ENCODE measurements around the gene FGF10. TPM values are rescaled to one million over a fixed set of nuclear protein-coding genes. Genes with fewer than 3 reads are reported as not detected.

The FGF10 gene
- total RNA-seq, 1 experiment from 2014 or later = not detected

GRCh38 chr5:44278469-44278868 lies 110.8 kb downstream of the FGF10 start:
- TF ChIP-seq CTCF (conservative IDR thresholded peaks at IDR 0.05; ENCODE audit: low read depth, low read length) (no peak), EZH2phosphoT487 (IDR thresholded peaks at IDR 0.05; ENCODE audit: borderline replicate concordance, low read length) (no peak), EZH2 (IDR thresholded peaks at IDR 0.05; ENCODE audit: low read length, unreplicated experiment) (no peak)
- no peaks in the 10 kb centered on the region for H3K79me2 ChIP-seq (ENCODE audit: low read length)
- BruUV-seq (replicated peaks) = no TSS peak
- no peak overlapping the region for H3K27ac ChIP-seq (ENCODE audit: low read length)
- H3K36me3 ChIP-seq (ENCODE audit: low read depth, low read length) = no peaks in the 10 kb centered on the region
- H2AFZ ChIP-seq (ENCODE audit: low read length) = no peak overlapping the region
- ATAC-seq = no peak
- no peak overlapping the region for H3K4me3 ChIP-seq (ENCODE audit: low read length)
- DNase-seq = no peak
- no peak overlapping the region for H3K4me2 ChIP-seq (ENCODE audit: low read length)
- H3K9me3 ChIP-seq (ENCODE audit: low read length) = 0 out of 2 replicates have a peak, but pooled peaks cover 6% of the 10 kb centered on the region
- peaks cover 4% of the 10 kb centered on the region; the same call in 1 of the 2 replicates for H3K27me3 ChIP-seq (ENCODE audit: low read length)
- no peaks in the 10 kb centered on the region for H4K20me1 ChIP-seq (ENCODE audit: low read length)
- H3F3A ChIP-seq (ENCODE audit: low read length, unreplicated experiment) = no peaks in the 10 kb centered on the region
- H3K9ac ChIP-seq (ENCODE audit: low read length) = no peak overlapping the region
- POLR2A ChIA-PET (ENCODE audit: unreplicated experiment) = no interaction called here
- H3K4me1 ChIP-seq (ENCODE audit: insufficient read depth, low read length) = no peaks in the 10 kb centered on the region
- H3K9me2 ChIP-seq (replicated peaks; ENCODE audit: low read length) = no peaks in the 10 kb centered on the region
- CTCF ChIA-PET = no interaction called here
- intact Hi-C loops (cut with micrococcal nuclease) = no loop called here

GRCh38 chr5:44275908-44276307 lies 113.3 kb downstream of the FGF10 start:
- Histone ChIP-seq H3K27ac (ENCODE audit: low read length) (no peak overlapping the region), H3F3A (ENCODE audit: low read length, unreplicated experiment) (no peaks in the 10 kb centered on the region), H3K79me2 (ENCODE audit: low read length) (no peaks in the 10 kb centered on the region), H4K20me1 (ENCODE audit: low read length) (no peaks in the 10 kb centered on the region), H3K9me3 (ENCODE audit: low read length) (no peaks in the 10 kb centered on the region), H3K27me3 (ENCODE audit: low read length) (peaks cover 4% of the 10 kb centered on the region; the same call in 1 of the 2 replicates), H3K4me2 (ENCODE audit: low read length) (no peak overlapping the region), H3K9ac (ENCODE audit: low read length) (no peak overlapping the region), H3K4me1 (ENCODE audit: insufficient read depth, low read length) (no peaks in the 10 kb centered on the region), H3K4me3 (ENCODE audit: low read length) (no peak overlapping the region), H2AFZ (ENCODE audit: low read length) (no peak overlapping the region), H3K9me2 (replicated peaks; ENCODE audit: low read length) (no peaks in the 10 kb centered on the region), H3K36me3 (ENCODE audit: low read depth, low read length) (no peaks in the 10 kb centered on the region)
- ChIA-PET CTCF (no interaction called here), POLR2A (ENCODE audit: unreplicated experiment) (no interaction called here)
- intact Hi-C loops (cut with micrococcal nuclease) = no loop called here
- BruUV-seq (replicated peaks) = no TSS peak
- TF ChIP-seq EZH2phosphoT487 (IDR thresholded peaks at IDR 0.05; ENCODE audit: borderline replicate concordance, low read length) (no peak), CTCF (conservative IDR thresholded peaks at IDR 0.05; ENCODE audit: low read depth, low read length) (no peak), EZH2 (IDR thresholded peaks at IDR 0.05; ENCODE audit: low read length, unreplicated experiment) (no peak)
- ATAC-seq (no peak), DNase-seq (no peak)

- intact Hi-C loops (cut with micrococcal nuclease) = no loop called here
- Histone ChIP-seq H3F3A (ENCODE audit: low read length, unreplicated experiment) (no peaks in the 10 kb centered on the region), H3K27ac (ENCODE audit: low read length) (no peak overlapping the region), H3K9ac (ENCODE audit: low read length) (no peak overlapping the region), H3K4me1 (ENCODE audit: insufficient read depth, low read length) (no peaks in the 10 kb centered on the region), H3K27me3 (ENCODE audit: low read length) (no peaks in the 10 kb centered on the region), H3K9me3 (ENCODE audit: low read length) (no peaks in the 10 kb centered on the region), H2AFZ (ENCODE audit: low read length) (no peak overlapping the region), H3K9me2 (replicated peaks; ENCODE audit: low read length) (no peaks in the 10 kb centered on the region), H3K36me3 (ENCODE audit: low read depth, low read length) (no peaks in the 10 kb centered on the region), H3K4me3 (ENCODE audit: low read length) (no peak overlapping the region), H3K79me2 (ENCODE audit: low read length) (no peaks in the 10 kb centered on the region), H4K20me1 (ENCODE audit: low read length) (no peaks in the 10 kb centered on the region), H3K4me2 (ENCODE audit: low read length) (no peak overlapping the region)
- no peak for TF ChIP-seq EZH2phosphoT487 (IDR thresholded peaks at IDR 0.05; ENCODE audit: borderline replicate concordance, low read length)
- no peak for TF ChIP-seq EZH2 (IDR thresholded peaks at IDR 0.05; ENCODE audit: low read length, unreplicated experiment)
- no peak for TF ChIP-seq CTCF (conservative IDR thresholded peaks at IDR 0.05; ENCODE audit: low read depth, low read length)
- no peak for ATAC-seq
- POLR2A ChIA-PET (ENCODE audit: unreplicated experiment) = no interaction called here
- BruUV-seq (replicated peaks) = no TSS peak
- no peak for DNase-seq
- CTCF ChIA-PET = no interaction called here
Observed at GRCh38 chr5:44275329-44275728, 113.9 kb downstream of the FGF10 start.

Data from PC-3 (cell line).